GM12865 (cell line): ENCODE measurements around the gene CEP162.
"Not testable (repeated sequence)": the region's sequence is repeated elsewhere in the genome, so short reads cannot be mapped to it uniquely, and the experiment has no call there.

Experiments used
- DNase-seq: peaks from one replicate; pipeline ENCODE4 v3.0.0; 2010; ENCODE audit warnings: low read depth
- H3K4me3 ChIP-seq: 2 replicates; pipeline ENCODE4 v1.5.1; 2011; ENCODE audit warnings: mild to moderate bottlenecking, low read depth, low read length, control low read depth
- TF ChIP-seq, protein P1 (sequence below): IDR thresholded peaks from 2 replicates; pipeline ENCODE4 v1.5.1; 2011; ENCODE audit warnings: low read length, control low read depth, low read depth, inconsistent platforms; ENCODE audit not compliant: insufficient read depth; ENCODE audit errors: missing control alignments

CEP162 gene

DNA sequence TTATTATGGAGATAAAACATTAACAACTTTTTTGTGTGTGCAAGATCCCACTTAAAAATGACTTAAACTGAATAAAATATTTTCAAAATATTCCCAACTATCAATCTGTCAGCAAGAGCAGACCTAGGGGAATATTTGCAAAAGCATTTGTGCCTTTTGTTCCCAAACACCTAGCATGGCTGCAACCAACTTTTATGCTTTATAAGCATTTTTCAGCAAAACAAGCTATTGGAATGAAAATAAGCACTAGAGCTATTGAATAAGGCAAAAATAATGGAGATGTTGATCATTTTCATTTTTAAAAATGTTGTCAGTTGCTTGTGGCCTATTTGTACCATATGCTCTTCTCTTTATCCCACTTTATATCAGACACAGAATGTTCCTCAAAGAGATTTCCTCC is 28.2 kb upstream of the CEP162 start:
- H3K4me3 ChIP-seq = no peak overlapping the region
- TF ChIP-seq, protein P1, sequence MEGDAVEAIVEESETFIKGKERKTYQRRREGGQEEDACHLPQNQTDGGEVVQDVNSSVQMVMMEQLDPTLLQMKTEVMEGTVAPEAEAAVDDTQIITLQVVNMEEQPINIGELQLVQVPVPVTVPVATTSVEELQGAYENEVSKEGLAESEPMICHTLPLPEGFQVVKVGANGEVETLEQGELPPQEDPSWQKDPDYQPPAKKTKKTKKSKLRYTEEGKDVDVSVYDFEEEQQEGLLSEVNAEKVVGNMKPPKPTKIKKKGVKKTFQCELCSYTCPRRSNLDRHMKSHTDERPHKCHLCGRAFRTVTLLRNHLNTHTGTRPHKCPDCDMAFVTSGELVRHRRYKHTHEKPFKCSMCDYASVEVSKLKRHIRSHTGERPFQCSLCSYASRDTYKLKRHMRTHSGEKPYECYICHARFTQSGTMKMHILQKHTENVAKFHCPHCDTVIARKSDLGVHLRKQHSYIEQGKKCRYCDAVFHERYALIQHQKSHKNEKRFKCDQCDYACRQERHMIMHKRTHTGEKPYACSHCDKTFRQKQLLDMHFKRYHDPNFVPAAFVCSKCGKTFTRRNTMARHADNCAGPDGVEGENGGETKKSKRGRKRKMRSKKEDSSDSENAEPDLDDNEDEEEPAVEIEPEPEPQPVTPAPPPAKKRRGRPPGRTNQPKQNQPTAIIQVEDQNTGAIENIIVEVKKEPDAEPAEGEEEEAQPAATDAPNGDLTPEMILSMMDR = no peak
- DNase-seq = no peak

DNA sequence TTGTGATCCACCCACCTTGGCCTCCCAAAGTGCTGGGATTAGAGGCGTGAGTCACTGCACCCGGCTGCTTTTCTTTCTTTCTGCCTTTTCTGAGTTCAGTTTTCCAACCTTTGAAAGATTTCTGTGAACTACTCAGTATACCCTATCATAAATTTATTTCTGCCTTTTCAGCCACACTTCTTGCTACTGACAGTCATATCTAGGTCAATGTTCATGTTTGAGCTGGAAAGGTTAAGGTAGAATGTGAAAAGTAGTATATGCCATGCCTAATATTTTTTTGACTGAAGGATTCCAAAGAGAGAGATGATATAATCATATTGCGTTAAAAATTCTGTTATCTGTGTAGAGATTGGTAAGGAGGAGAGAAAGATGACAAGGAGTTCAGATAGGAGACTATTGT is 25.9 kb upstream of the CEP162 start:
- H3K4me3 ChIP-seq = no peak overlapping the region
- no peak for DNase-seq
- TF ChIP-seq, protein P1 = no peak

DNA sequence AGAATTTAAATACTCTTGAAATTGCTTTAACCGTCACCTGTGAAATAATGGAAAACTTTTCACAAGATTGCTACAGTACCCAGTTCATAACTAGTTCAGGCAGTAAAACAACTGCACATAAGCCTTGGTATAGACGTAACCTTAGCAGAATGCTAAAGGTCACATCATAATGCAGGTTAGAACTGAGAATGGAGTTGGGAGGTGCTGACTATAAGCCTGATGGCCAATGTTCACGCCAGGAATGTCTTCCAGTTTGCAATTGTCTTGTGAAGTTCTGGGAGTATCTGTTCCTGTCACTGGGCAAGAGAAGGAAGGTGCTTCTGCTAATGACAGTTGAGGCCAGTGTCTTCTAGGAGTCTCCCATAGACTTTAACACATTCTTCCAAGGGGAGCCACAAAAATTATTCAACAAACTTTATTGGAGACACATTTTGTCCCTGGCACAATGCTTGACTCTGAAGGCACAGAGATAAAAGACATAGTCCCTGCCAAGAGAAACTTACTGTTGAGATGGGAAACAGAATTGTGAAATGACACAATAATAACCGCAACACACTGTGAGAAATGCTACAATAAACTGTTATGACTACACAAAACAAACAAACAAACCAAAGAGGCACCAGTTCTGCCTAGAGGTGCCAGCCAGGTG is 24.6 kb upstream of the CEP162 start:
- no peak overlapping the region for H3K4me3 ChIP-seq
- TF ChIP-seq, protein P1 = no peak

DNA sequence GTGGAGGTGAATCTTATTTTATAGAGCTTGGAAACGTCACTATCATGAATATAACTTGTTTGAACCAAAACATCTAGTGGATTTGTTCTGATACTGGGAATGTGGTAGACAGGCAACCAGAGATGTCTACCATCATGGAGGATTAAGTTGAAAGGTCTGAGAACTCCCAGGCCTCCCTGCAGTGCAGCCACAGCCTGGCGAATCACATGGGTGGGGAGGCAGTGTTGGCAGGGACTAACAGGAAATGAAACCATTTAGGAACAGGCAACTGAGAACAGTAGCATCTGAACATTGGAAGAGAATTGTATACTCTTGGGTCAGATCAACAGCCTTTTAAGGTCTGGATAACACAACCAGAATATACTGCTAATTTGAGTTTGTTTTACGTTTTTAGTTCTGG is 22.3 kb upstream of the CEP162 start:
- no peak for DNase-seq
- TF ChIP-seq, protein P1 = no peak

More for the DNA sequence above, 24.6 kb upstream of the CEP162 start:
- no peak for DNase-seq

DNA sequence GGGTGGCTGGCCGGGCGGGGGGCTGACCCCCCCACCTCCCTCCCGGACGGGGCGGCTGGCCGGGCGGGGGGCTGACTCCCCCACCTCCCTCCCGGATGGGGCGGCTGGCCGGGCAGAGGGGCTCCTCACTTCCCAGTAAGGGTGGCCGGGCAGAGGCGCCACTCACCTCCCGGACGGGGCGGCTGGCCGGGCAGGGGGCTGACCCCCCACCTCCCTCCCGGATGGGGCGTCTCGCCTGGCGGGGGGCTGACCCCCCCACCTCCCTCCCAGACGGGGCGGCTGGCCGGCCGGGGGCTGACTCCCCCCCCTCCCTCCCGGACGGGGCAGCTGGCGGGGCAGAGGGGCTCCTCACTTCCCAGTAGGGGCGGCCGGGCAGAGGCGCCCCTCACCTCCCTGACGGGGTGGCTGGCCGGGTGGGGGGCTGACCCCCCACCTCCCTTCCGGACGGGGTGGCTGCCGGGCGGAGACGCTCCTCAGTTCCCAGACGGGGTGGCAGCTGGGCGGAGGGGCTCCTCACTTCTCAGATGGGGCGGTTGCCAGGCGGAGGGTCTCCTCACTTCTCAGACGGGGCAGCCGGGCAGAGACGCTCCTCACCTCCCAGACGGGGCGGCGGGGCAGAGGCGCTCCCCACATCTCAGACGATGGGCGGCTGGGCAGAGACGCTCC is 17.1 kb upstream of the CEP162 start:
- not testable (repeated sequence) for H3K4me3 ChIP-seq, DNase-seq

More for the DNA sequence above, 22.3 kb upstream of the CEP162 start:
- no peak overlapping the region for H3K4me3 ChIP-seq

DNA sequence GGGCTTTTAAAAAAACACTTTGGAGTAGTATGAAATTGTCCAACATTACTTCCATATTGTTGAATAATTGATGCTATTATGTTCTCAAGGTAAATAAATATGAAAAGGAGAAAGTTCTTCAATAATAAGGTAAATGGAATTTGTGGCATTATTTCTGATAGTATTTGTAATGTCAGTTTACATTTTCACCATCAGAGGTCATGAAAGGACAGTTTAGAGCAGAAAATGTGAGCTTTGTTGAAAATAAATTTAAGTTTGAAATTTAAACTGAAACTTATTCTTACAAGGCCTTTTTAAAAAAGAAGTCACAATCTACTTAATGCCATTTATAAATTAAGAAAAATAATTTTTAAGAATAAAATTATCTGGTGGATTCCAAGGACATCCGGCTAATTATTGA is 15.8 kb upstream of the CEP162 start:
- no peak for DNase-seq
- TF ChIP-seq, protein P1 = no peak
- H3K4me3 ChIP-seq = no peak overlapping the region

DNA sequence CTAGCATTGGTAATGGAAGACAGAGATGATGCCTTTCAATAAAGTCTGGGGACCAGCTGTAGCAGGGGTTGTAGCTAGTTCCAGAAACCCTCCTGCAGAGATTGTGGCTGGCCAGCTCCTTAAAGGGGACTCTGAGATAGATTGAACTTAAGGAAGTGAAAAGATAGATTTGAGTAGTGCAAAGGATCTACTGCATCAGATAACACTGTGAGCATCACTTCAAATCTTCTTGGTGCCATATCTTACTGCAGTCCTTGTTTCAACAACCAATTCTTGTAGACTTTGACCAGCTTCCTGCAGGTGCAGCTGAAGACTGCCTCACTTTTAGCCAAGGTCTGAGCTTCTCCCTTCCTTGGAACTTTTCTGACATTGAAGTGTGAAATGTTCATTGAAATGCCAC is 14.8 kb upstream of the CEP162 start:
- TF ChIP-seq, protein P1 = no peak
- DNase-seq = no peak
- no peak overlapping the region for H3K4me3 ChIP-seq
